WTC11 (cell line): Measurements from ENCODE around the gene YPEL4. TPM values are rescaled to one million over a fixed set of nuclear protein-coding genes. Genes with fewer than 3 reads are reported as not detected.

Experiments
- ATAC-seq: fragments of 200-7000 bp; cut with Tn5 transposase; 2 replicates; pipeline ENCODE4 v1.10.0; 2021; ENCODE audit warnings: mild to moderate bottlenecking, moderate library complexity
- CTCF ChIA-PET: fragments of 300-600 bp; sonication (Branson Sonifier 250); formaldehyde crosslinking; loops from one replicate; lab custom pipeline; 2021; ENCODE audit warnings: antibody characterized with exemption; lab: Charles Lee
- POLR2A ChIA-PET: fragments of 350-600 bp; sonication (Branson Sonifier 250); formaldehyde crosslinking; loops from one replicate; lab custom pipeline; 2021; ENCODE audit warnings: antibody characterized with exemption; lab: Charles Lee
- DNase-seq: peaks from one replicate; pipeline ENCODE4 v3.0.0; 2021; ENCODE audit warnings: low spot score
- H3K27ac Mint-ChIP-seq: 2 replicates; pipeline ENCODE4 v1.8.0; 2021; ENCODE audit warnings: mixed read lengths
- H3K27me3 Mint-ChIP-seq: 2 replicates; pipeline ENCODE4 v1.8.0; 2021; ENCODE audit warnings: low read depth, mild to moderate bottlenecking, moderate library complexity, mixed read lengths
- H3K36me3 Mint-ChIP-seq: 2 replicates; pipeline ENCODE4 v1.8.0; 2021; ENCODE audit warnings: mixed read lengths
- H3K4me1 Mint-ChIP-seq: 2 replicates; pipeline ENCODE4 v1.8.0; 2022; ENCODE audit warnings: mixed read lengths
- H3K4me3 Mint-ChIP-seq: 2 replicates; pipeline ENCODE4 v1.8.0; 2021; ENCODE audit warnings: mild to moderate bottlenecking, moderate library complexity, mixed read lengths
- H3K9me3 Mint-ChIP-seq: 2 replicates; pipeline ENCODE4 v1.8.0; 2021; ENCODE audit warnings: mixed read lengths
- CREB1 ChIP-seq: sonication (generic); formaldehyde crosslinking; IDR thresholded peaks from 2 replicates; pipeline ENCODE4 v1.8.0; 2023; ENCODE audit warnings: mild to moderate bottlenecking, missing genetic modification reagents
- KAT7 ChIP-seq: sonication (generic); formaldehyde crosslinking; IDR thresholded peaks from 2 replicates; pipeline ENCODE4 v1.8.1; 2023; ENCODE audit warnings: missing genetic modification reagents, mild to moderate bottlenecking, borderline replicate concordance
- MYBL2 ChIP-seq: sonication (generic); formaldehyde crosslinking; IDR thresholded peaks from 2 replicates; pipeline ENCODE4 v1.8.1; 2023; ENCODE audit warnings: mild to moderate bottlenecking, moderate library complexity, missing genetic modification reagents
- NFE2L1 ChIP-seq: sonication (generic); formaldehyde crosslinking; IDR thresholded peaks from 2 replicates; pipeline ENCODE4 v1.8.1; 2023; ENCODE audit warnings: missing genetic modification reagents
- NR2C2 ChIP-seq: sonication (generic); formaldehyde crosslinking; IDR thresholded peaks from 2 replicates; pipeline ENCODE4 v1.8.0; 2022; ENCODE audit warnings: mild to moderate bottlenecking, missing genetic modification reagents
- SMAD4 ChIP-seq: sonication (generic); formaldehyde crosslinking; IDR thresholded peaks from 2 replicates; pipeline ENCODE4 v1.8.0; 2022; ENCODE audit warnings: mild to moderate bottlenecking, missing genetic modification reagents
- SOX15 ChIP-seq: fragments of 250-450 bp; sonication (Bioruptor Pico); IDR thresholded peaks from 2 replicates; pipeline ENCODE4 v1.9.0; 2021; ENCODE audit warnings: mild to moderate bottlenecking
- TCF7 ChIP-seq: sonication (generic); formaldehyde crosslinking; IDR thresholded peaks from 2 replicates; pipeline ENCODE4 v1.8.0; 2022; ENCODE audit warnings: mild to moderate bottlenecking, low read depth, missing genetic modification reagents, moderate library complexity
- TEAD4 ChIP-seq: sonication (generic); formaldehyde crosslinking; IDR thresholded peaks from 2 replicates; pipeline ENCODE4 v1.8.0; 2022; ENCODE audit warnings: mild to moderate bottlenecking, missing genetic modification reagents
- USF2 ChIP-seq: sonication (generic); formaldehyde crosslinking; IDR thresholded peaks from 2 replicates; pipeline ENCODE4 v1.8.1; 2023; ENCODE audit warnings: mild to moderate bottlenecking, missing genetic modification reagents, moderate library complexity
- ZBTB21 ChIP-seq: sonication (generic); formaldehyde crosslinking; IDR thresholded peaks from 2 replicates; pipeline ENCODE4 v1.8.1; 2023; ENCODE audit warnings: mild to moderate bottlenecking, missing genetic modification reagents, borderline replicate concordance
- ZNF121 ChIP-seq: sonication (generic); formaldehyde crosslinking; IDR thresholded peaks from 2 replicates; pipeline ENCODE4 v1.8.0; 2023; ENCODE audit warnings: missing genetic modification reagents
- ZNF232 ChIP-seq: sonication (generic); formaldehyde crosslinking; IDR thresholded peaks from 2 replicates; pipeline ENCODE4 v1.8.0; 2022; ENCODE audit warnings: mild to moderate bottlenecking, missing genetic modification reagents
- ZNF281 ChIP-seq: sonication (generic); formaldehyde crosslinking; IDR thresholded peaks from 2 replicates; pipeline ENCODE4 v1.8.0; 2023; ENCODE audit warnings: mild to moderate bottlenecking, missing genetic modification reagents
- ZSCAN18 ChIP-seq: fragments of 250-450 bp; sonication (Bioruptor Pico); IDR thresholded peaks from 2 replicates; pipeline ENCODE4 v2.1.2; 2022; ENCODE audit warnings: mild to moderate bottlenecking, moderate library complexity
- total RNA-seq: library from RNA; stranded (reverse); gene quantifications from 3 replicates; pipeline ENCODE4 v1.2.3, GENCODE V29; 2021
- TF ChIP-seq, protein P1 (sequence below): sonication (generic); formaldehyde crosslinking; conservative IDR thresholded peaks from 2 replicates; pipeline ENCODE4 v1.8.1; 2022; ENCODE audit warnings: mild to moderate bottlenecking, missing genetic modification reagents
- TF ChIP-seq, protein P2 (sequence below): sonication (generic); formaldehyde crosslinking; IDR thresholded peaks from 2 replicates; pipeline ENCODE4 v1.8.1; 2022; ENCODE audit warnings: low read depth, mild to moderate bottlenecking, moderate library complexity, missing genetic modification reagents, borderline replicate concordance
- TF ChIP-seq, protein P3 (sequence below): fragments of 250-450 bp; sonication (Bioruptor Pico); IDR thresholded peaks from 2 replicates; pipeline ENCODE4 v1.9.0; 2021; ENCODE audit warnings: moderate library complexity, mild to moderate bottlenecking, inconsistent platforms, borderline replicate concordance
- TF ChIP-seq, protein P4 (sequence below): sonication (generic); formaldehyde crosslinking; IDR thresholded peaks from 2 replicates; pipeline ENCODE4 v1.8.0; 2022; ENCODE audit warnings: mild to moderate bottlenecking, missing genetic modification reagents
- TF ChIP-seq, protein P5 (sequence below): fragments of 250-450 bp; sonication (Bioruptor Pico); IDR thresholded peaks from 2 replicates; pipeline ENCODE4 v1.8.0; 2021; ENCODE audit warnings: mild to moderate bottlenecking

Gene YPEL4
- total RNA-seq, 1 experiment from 2014 or later: 0.15 TPM

DNA sequence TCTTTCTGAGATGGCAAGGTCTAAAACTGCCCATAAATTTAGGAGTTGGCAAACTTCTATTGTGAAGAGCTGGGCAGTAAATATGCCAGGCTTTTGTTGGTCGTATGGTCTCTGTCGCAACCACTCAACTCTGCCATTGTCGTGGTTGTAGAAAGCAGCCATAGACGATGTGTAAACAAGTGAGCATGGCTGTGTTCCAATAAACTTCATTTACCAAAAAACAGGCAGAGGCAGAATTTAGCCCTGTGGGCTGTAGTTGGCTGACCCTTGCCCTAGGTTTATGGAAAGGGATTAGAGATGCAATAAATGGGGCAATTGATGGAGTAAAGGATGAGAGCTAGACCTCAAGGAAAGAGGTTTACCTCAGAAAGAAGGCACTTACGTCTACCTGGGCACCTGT lies 17.6 kb downstream of the YPEL4 start (continued):
- TF ChIP-seq, protein P1, sequence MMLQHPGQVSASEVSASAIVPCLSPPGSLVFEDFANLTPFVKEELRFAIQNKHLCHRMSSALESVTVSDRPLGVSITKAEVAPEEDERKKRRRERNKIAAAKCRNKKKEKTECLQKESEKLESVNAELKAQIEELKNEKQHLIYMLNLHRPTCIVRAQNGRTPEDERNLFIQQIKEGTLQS (CRISPR knock-in tag): no peak
- TF ChIP-seq ZNF232 (CRISPR knock-in tag): no peak
- TF ChIP-seq, protein P2, sequence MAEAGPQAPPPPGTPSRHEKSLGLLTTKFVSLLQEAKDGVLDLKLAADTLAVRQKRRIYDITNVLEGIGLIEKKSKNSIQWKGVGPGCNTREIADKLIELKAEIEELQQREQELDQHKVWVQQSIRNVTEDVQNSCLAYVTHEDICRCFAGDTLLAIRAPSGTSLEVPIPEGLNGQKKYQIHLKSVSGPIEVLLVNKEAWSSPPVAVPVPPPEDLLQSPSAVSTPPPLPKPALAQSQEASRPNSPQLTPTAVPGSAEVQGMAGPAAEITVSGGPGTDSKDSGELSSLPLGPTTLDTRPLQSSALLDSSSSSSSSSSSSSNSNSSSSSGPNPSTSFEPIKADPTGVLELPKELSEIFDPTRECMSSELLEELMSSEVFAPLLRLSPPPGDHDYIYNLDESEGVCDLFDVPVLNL (CRISPR knock-in tag): no peak

DNA sequence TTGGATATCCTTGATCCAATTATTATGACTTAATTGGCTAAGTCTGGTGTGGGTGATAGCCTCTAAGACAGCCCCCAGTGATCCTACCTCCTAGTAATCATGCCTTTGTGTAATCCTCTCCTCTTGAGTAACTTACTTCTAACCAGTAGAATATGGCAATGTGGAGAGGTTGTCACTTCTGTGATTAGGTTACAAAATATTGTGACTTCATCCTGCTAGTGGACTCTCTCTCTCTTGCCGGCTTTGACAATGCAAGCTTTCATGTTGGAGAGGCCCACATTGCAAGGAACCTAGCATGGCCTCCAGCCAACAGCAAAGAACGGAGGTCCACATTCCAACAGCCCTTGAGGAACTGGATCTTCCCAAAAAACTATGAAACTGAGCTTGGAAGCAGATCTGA lies 19.5 kb downstream of the YPEL4 start:
- Mint-ChIP-seq H3K4me3 (no peak overlapping the region), H3K27ac (no peak overlapping the region), H3K4me1 (peaks cover 4% of the 10 kb centered on the region; the same call in 1 of the 2 replicates), H3K27me3 (peaks cover 29% of the 10 kb centered on the region), H3K9me3 (no peaks in the 10 kb centered on the region), H3K36me3 (no peaks in the 10 kb centered on the region)
- no peak for DNase-seq
- ChIA-PET CTCF (interaction anchor here (1.6 to 3.1 kb wide), 2 partner anchors 11 to 14 kb away, joined by 5 to 13 read pairs; no protein-coding TSS in a partner anchor), POLR2A (no interaction called here)
- no peak for TF ChIP-seq NFE2L1
- no peak for ATAC-seq

GRCh38 chr11:57626895-57627294 lies 22.8 kb downstream of the YPEL4 start:
- ChIA-PET POLR2A (no interaction called here), CTCF (interaction anchor here (1.0 kb wide), 1 partner anchor 15 kb away, joined by 4 read pairs; no protein-coding TSS in a partner anchor)
- no peak overlapping the region for H3K27ac Mint-ChIP-seq
- no peak for ATAC-seq
- H3K4me3 Mint-ChIP-seq: no peak overlapping the region
- H3K4me1 Mint-ChIP-seq: peaks cover 4% of the 10 kb centered on the region; the same call in 1 of the 2 replicates
- peaks cover 1% of the 10 kb centered on the region; the same call in 1 of the 2 replicates for H3K36me3 Mint-ChIP-seq
- H3K9me3 Mint-ChIP-seq: no peaks in the 10 kb centered on the region
- H3K27me3 Mint-ChIP-seq: peaks cover 13% of the 10 kb centered on the region
- DNase-seq: no peak
- TF ChIP-seq, protein P3, sequence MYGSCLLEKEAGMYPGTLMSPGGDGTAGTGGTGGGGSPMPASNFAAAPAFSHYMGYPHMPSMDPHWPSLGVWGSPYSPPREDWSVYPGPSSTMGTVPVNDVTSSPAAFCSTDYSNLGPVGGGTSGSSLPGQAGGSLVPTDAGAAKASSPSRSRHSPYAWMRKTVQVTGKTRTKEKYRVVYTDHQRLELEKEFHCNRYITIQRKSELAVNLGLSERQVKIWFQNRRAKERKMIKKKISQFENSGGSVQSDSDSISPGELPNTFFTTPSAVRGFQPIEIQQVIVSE (CRISPR knock-in tag): no peak
- no peak for TF ChIP-seq TCF7 (CRISPR knock-in tag)
- no peak for TF ChIP-seq ZBTB21 (CRISPR knock-in tag)
- TF ChIP-seq CREB1 (CRISPR knock-in tag): no peak
- TF ChIP-seq, protein P4, sequence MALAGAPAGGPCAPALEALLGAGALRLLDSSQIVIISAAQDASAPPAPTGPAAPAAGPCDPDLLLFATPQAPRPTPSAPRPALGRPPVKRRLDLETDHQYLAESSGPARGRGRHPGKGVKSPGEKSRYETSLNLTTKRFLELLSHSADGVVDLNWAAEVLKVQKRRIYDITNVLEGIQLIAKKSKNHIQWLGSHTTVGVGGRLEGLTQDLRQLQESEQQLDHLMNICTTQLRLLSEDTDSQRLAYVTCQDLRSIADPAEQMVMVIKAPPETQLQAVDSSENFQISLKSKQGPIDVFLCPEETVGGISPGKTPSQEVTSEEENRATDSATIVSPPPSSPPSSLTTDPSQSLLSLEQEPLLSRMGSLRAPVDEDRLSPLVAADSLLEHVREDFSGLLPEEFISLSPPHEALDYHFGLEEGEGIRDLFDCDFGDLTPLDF (CRISPR knock-in tag): no peak
- TF ChIP-seq MYBL2 (CRISPR knock-in tag): no peak
- no peak for TF ChIP-seq KAT7

DNA sequence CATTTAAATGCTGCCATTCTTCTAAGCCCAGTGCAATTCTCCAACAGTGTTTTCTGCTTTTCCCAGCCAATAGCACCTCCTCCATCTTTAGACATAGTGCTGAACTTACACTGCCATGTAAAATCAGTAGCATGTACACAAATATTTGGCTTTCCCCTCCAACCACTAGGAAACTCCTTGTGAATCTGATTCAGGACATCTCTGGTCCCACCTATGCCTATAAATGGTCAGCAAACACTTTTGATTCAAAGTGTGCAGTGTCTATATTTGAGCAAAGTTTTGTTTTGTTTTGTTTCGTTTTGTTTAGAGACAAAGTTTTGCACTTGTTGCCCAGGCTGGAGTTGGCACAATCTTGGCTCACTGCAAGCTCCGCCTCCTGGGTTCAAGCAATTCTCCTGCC lies 24.8 kb downstream of the YPEL4 start:
- peaks cover 13% of the 10 kb centered on the region for H3K9me3 Mint-ChIP-seq
- CTCF ChIA-PET: interaction anchor here (0.8 to 1.3 kb wide), 2 partner anchors 15 to 20 kb away, joined by 3 read pairs; no protein-coding TSS in a partner anchor
- POLR2A ChIA-PET: interaction anchor here (1.0 kb wide), 1 partner anchor 27 kb away, joined by 3 read pairs; no protein-coding TSS in a partner anchor
- no peak for DNase-seq
- peaks cover 5% of the 10 kb centered on the region; the same call in 1 of the 2 replicates for H3K27me3 Mint-ChIP-seq
- H3K36me3 Mint-ChIP-seq: peaks cover 12% of the 10 kb centered on the region
- H3K27ac Mint-ChIP-seq: no peak overlapping the region
- H3K4me1 Mint-ChIP-seq: peaks cover 4% of the 10 kb centered on the region; the same call in 1 of the 2 replicates
- H3K4me3 Mint-ChIP-seq: no peak overlapping the region
- no peak for ATAC-seq
- TF ChIP-seq ZSCAN18 (CRISPR knock-in tag): no peak
- TF ChIP-seq USF2 (CRISPR knock-in tag): no peak
- TF ChIP-seq, protein P5, sequence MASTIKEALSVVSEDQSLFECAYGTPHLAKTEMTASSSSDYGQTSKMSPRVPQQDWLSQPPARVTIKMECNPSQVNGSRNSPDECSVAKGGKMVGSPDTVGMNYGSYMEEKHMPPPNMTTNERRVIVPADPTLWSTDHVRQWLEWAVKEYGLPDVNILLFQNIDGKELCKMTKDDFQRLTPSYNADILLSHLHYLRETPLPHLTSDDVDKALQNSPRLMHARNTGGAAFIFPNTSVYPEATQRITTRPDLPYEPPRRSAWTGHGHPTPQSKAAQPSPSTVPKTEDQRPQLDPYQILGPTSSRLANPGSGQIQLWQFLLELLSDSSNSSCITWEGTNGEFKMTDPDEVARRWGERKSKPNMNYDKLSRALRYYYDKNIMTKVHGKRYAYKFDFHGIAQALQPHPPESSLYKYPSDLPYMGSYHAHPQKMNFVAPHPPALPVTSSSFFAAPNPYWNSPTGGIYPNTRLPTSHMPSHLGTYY (CRISPR knock-in tag): no peak
- no peak for TF ChIP-seq TEAD4
- no peak for TF ChIP-seq NR2C2
- TF ChIP-seq ZNF121 (CRISPR knock-in tag): no peak
- no peak for TF ChIP-seq SMAD4
- TF ChIP-seq SOX15 (CRISPR knock-in tag): no peak
- TF ChIP-seq ZNF281 (CRISPR knock-in tag): no peak
